NCI-H2029 treated with DMSO at 0.1 percent for 48 hours (cell line): Measurements from ENCODE around the gene MAP7D3.
"Not testable (repeated sequence)": the region's sequence is repeated elsewhere in the genome, so short reads cannot be mapped to it uniquely, and the experiment has no call there.

Experiments used
- DNase-seq: peaks from one replicate; lab custom pipeline; 2025; lab: John Stamatoyannopoulos, UW

The MAP7D3 gene

GRCh38 chrX:136251041-136251991 is at the start of gene MAP7D3:
Gene MAP7D3, minus strand, starts transcription at chrX:136251400. Its CDS starts 42 bp downstream, at chrX:136251358.
- DNase-seq, result no peak

- not testable (repeated sequence) for DNase-seq
Observed at GRCh38 chrX:136300721-136301120, 49.5 kb upstream of the MAP7D3 start, which contains the start of gene ADGRG4. Gene ADGRG4, plus strand, starts transcription at chrX:136300963. Its CDS starts 7,815 bp downstream, at chrX:136308778.

- no peak for DNase-seq
Observed at GRCh38 chrX:136295380-136295779, 44.2 kb upstream of the MAP7D3 start.

GRCh38 chrX:136292656-136293055 is 41.5 kb upstream of the MAP7D3 start:
- no peak for DNase-seq

GRCh38 chrX:136291824-136292223 is 40.6 kb upstream of the MAP7D3 start:
- DNase-seq, result no peak

- not testable (repeated sequence) for DNase-seq
Observed at GRCh38 chrX:136286375-136286774, 35.2 kb upstream of the MAP7D3 start.

GRCh38 chrX:136275553-136275952 is 24.4 kb upstream of the MAP7D3 start:
- no peak for DNase-seq

GRCh38 chrX:136273986-136274385 is 22.8 kb upstream of the MAP7D3 start:
- DNase-seq, result peak; percentile 25

- DNase-seq, result no peak
Observed at GRCh38 chrX:136272325-136272724, 21.1 kb upstream of the MAP7D3 start.

- no peak for DNase-seq
Observed at GRCh38 chrX:136271300-136271699, 20.1 kb upstream of the MAP7D3 start.

- DNase-seq, result no peak
Observed at GRCh38 chrX:136269921-136270320, 18.7 kb upstream of the MAP7D3 start.

- no peak for DNase-seq
Observed at GRCh38 chrX:136268051-136269048, 17.1 kb upstream of the MAP7D3 start.

GRCh38 chrX:136266828-136267227 is 15.6 kb upstream of the MAP7D3 start:
- no peak for DNase-seq

GRCh38 chrX:136262812-136263315 is 11.7 kb upstream of the MAP7D3 start:
- DNase-seq, result no peak

- no peak for DNase-seq
Observed at GRCh38 chrX:136262243-136262642, 11.0 kb upstream of the MAP7D3 start.

- no peak for DNase-seq
Observed at GRCh38 chrX:136261321-136261720, 10.1 kb upstream of the MAP7D3 start.

- no peak for DNase-seq
Observed at GRCh38 chrX:136260776-136261175, 9.6 kb upstream of the MAP7D3 start.

- DNase-seq, result no peak
Observed at GRCh38 chrX:136259543-136259942, 8.3 kb upstream of the MAP7D3 start.

GRCh38 chrX:136258951-136259350 is 7.8 kb upstream of the MAP7D3 start:
- DNase-seq, result no peak

GRCh38 chrX:136256026-136256425 is 4.8 kb upstream of the MAP7D3 start:
- DNase-seq, result no peak

- DNase-seq, result no peak
Observed at GRCh38 chrX:136255541-136255940, 4.3 kb upstream of the MAP7D3 start.
